Mucosa of rectum (tissue), 2 donors: Measurements from ENCODE around the gene OR10R2.
"Not testable (repeated sequence)": the region's sequence is repeated elsewhere in the genome, so short reads cannot be mapped to it uniquely, and the experiment has no call there.

ENCODE experiments used
- H3K27ac ChIP-seq, 2 donors: one replicate each; pipeline ENCODE4 v1.7.0; 2013; ENCODE audit warnings: inconsistent platforms in 2 of 2, low read depth in 2 of 2, low read length in 2 of 2
- H3K27me3 ChIP-seq, 2 donors: one replicate each; pipeline ENCODE4 v1.7.0; 2013; ENCODE audit warnings: low read length in 2 of 2; ENCODE audit not compliant: control insufficient read depth in 2 of 2, insufficient read depth in 2 of 2
- H3K36me3 ChIP-seq, 2 donors: one replicate each; pipeline ENCODE4 v1.7.0; 2013; ENCODE audit warnings: low read length in 2 of 2; ENCODE audit not compliant: control insufficient read depth in 2 of 2, insufficient read depth in 2 of 2
- H3K4me1 ChIP-seq, 2 donors: one replicate each; pipeline ENCODE4 v1.7.0; 2013; ENCODE audit warnings: low read length in 2 of 2, mild to moderate bottlenecking in 1 of 2; ENCODE audit not compliant: control insufficient read depth in 2 of 2, insufficient read depth in 2 of 2
- H3K4me3 ChIP-seq, 2 donors: one replicate each; pipeline ENCODE4 v1.7.0; 2013; ENCODE audit warnings: low read length in 2 of 2
- H3K9ac ChIP-seq, 2 donors: one replicate each; pipeline ENCODE4 v1.7.0; 2013; ENCODE audit warnings: low read length in 2 of 2, low read depth in 1 of 2, mild to moderate bottlenecking in 1 of 2
- H3K9me3 ChIP-seq, 2 donors: one replicate each; pipeline ENCODE4 v1.7.0; 2013; ENCODE audit warnings: low read length in 2 of 2; ENCODE audit not compliant: control insufficient read depth in 2 of 2
- donor health status: healthy.
- donor health status: Normal muscosa, but diverticular disease.

OR10R2 gene

GRCh38 chr1:158471920-158472319 is at the start of gene OR10R2:
Gene OR10R2, plus strand, starts transcription at chr1:158472220. Its CDS starts 106 bp downstream, at chr1:158472326.
- no peaks in the 10 kb centered on the region for H3K36me3 ChIP-seq
- H3K9ac ChIP-seq = no peak within 1 kb of the TSS
- no peak within 1 kb of the TSS for H3K4me3 ChIP-seq
- H3K9me3 ChIP-seq = no peaks in the 10 kb centered on the region
- no peaks in the 10 kb centered on the region for H3K27me3 ChIP-seq
- H3K4me1 ChIP-seq = no peaks in the 10 kb centered on the region
- no peak within 1 kb of the TSS for H3K27ac ChIP-seq

GRCh38 chr1:158425027-158425426 is 47.0 kb upstream of the OR10R2 start:
- H3K4me3 ChIP-seq = no peak overlapping the region
- H3K27ac ChIP-seq = no peak overlapping the region

GRCh38 chr1:158426137-158426536 is 45.9 kb upstream of the OR10R2 start, which contains the start of gene OR10K2:
Gene OR10K2, minus strand, starts transcription at chr1:158426237. Its CDS starts 5,371 bp downstream, at chr1:158420866.
- Histone ChIP-seq H3K36me3 (no peaks in the 10 kb centered on the region), H3K27me3 (no peaks in the 10 kb centered on the region), H3K27ac (no peak within 1 kb of the TSS), H3K4me1 (no peaks in the 10 kb centered on the region), H3K4me3 (no peak within 1 kb of the TSS), H3K9me3 (no peaks in the 10 kb centered on the region), H3K9ac (no peak within 1 kb of the TSS)

More at GRCh38 chr1:158425027-158425426, 47.0 kb upstream of the OR10R2 start:
- Histone ChIP-seq H3K4me1 (no peaks in the 10 kb centered on the region), H3K36me3 (no peaks in the 10 kb centered on the region), H3K9ac (no peak overlapping the region), H3K27me3 (no peaks in the 10 kb centered on the region), H3K9me3 (peaks cover 0 to 3% of the 10 kb centered on the region in 2 donors)

- not testable (repeated sequence) for H3K27ac ChIP-seq, H3K9ac ChIP-seq, H3K27me3 ChIP-seq, H3K36me3 ChIP-seq, H3K4me1 ChIP-seq, H3K9me3 ChIP-seq, H3K4me3 ChIP-seq
Measured at GRCh38 chr1:158430163-158430562, 41.9 kb upstream of the OR10R2 start.

GRCh38 chr1:158434741-158435140 is 37.3 kb upstream of the OR10R2 start:
- no peak overlapping the region for H3K27ac ChIP-seq
- no peaks in the 10 kb centered on the region for H3K36me3 ChIP-seq
- no peaks in the 10 kb centered on the region for H3K4me1 ChIP-seq
- no peak overlapping the region for H3K4me3 ChIP-seq
- H3K27me3 ChIP-seq = no peaks in the 10 kb centered on the region
- no peak overlapping the region for H3K9ac ChIP-seq
- no peaks in the 10 kb centered on the region for H3K9me3 ChIP-seq

- no peak overlapping the region for H3K9ac ChIP-seq
- H3K27ac ChIP-seq = no peak overlapping the region
- no peaks in the 10 kb centered on the region for H3K4me1 ChIP-seq
- no peaks in the 10 kb centered on the region for H3K36me3 ChIP-seq
- no peak overlapping the region for H3K4me3 ChIP-seq
- no peaks in the 10 kb centered on the region for H3K27me3 ChIP-seq
- H3K9me3 ChIP-seq = no peaks in the 10 kb centered on the region
Measured at GRCh38 chr1:158445376-158445775, 26.6 kb upstream of the OR10R2 start.

GRCh38 chr1:158454537-158454936 is 17.5 kb upstream of the OR10R2 start:
- H3K4me3 ChIP-seq = no peak overlapping the region

GRCh38 chr1:158457246-158457645 is 14.8 kb upstream of the OR10R2 start:
- no peaks in the 10 kb centered on the region for H3K27me3 ChIP-seq
- no peaks in the 10 kb centered on the region for H3K9me3 ChIP-seq
- no peak overlapping the region for H3K4me3 ChIP-seq
- H3K27ac ChIP-seq = no peak overlapping the region
- H3K4me1 ChIP-seq = no peaks in the 10 kb centered on the region
- H3K36me3 ChIP-seq = no peaks in the 10 kb centered on the region
- no peak overlapping the region for H3K9ac ChIP-seq

More at GRCh38 chr1:158454537-158454936, 17.5 kb upstream of the OR10R2 start:
- Histone ChIP-seq H3K9me3 (no peaks in the 10 kb centered on the region), H3K9ac (no peak overlapping the region), H3K4me1 (no peaks in the 10 kb centered on the region), H3K27me3 (no peaks in the 10 kb centered on the region), H3K27ac (no peak overlapping the region), H3K36me3 (no peaks in the 10 kb centered on the region)

- Histone ChIP-seq H3K9ac (no peak overlapping the region), H3K4me1 (no peaks in the 10 kb centered on the region), H3K27ac (no peak overlapping the region), H3K9me3 (no peaks in the 10 kb centered on the region), H3K4me3 (no peak overlapping the region), H3K27me3 (no peaks in the 10 kb centered on the region), H3K36me3 (no peaks in the 10 kb centered on the region)
Measured at GRCh38 chr1:158458263-158458662, 13.8 kb upstream of the OR10R2 start.

GRCh38 chr1:158461534-158461933 is 10.5 kb upstream of the OR10R2 start, which contains the start of gene OR10K1:
Gene OR10K1, plus strand, starts transcription at chr1:158461834. Its CDS starts 3,728 bp downstream, at chr1:158465562.
- Histone ChIP-seq H3K27ac (no peak within 1 kb of the TSS), H3K9ac (no peak within 1 kb of the TSS), H3K27me3 (no peaks in the 10 kb centered on the region), H3K9me3 (no peaks in the 10 kb centered on the region), H3K36me3 (no peaks in the 10 kb centered on the region), H3K4me1 (no peaks in the 10 kb centered on the region), H3K4me3 (no peak within 1 kb of the TSS)

GRCh38 chr1:158485455-158485854 is 13.4 kb downstream of the OR10R2 start:
- Histone ChIP-seq H3K4me3 (no peak overlapping the region), H3K9ac (no peak overlapping the region), H3K36me3 (no peaks in the 10 kb centered on the region), H3K9me3 (no peaks in the 10 kb centered on the region), H3K27ac (no peak overlapping the region), H3K27me3 (no peaks in the 10 kb centered on the region), H3K4me1 (no peaks in the 10 kb centered on the region)
